Right atrium auricular region (tissue), 2 donors: ENCODE data around the gene OARD1. TPM values are rescaled to one million over a fixed set of nuclear protein-coding genes. Genes with fewer than 3 reads are reported as not detected.

ENCODE experiments used
- DNase-seq: peaks from one replicate; pipeline ENCODE4 v3.0.0-alpha.2; 2019; ENCODE audit warnings: low spot score
- H3K27ac ChIP-seq, 2 donors: fragments of 200-600 bp; sonication (generic); 1 replicate in 1 of 2; 2 replicates in 1 of 2; pipeline ENCODE4 v1.5.1; 2016 to 2019
- H3K27me3 ChIP-seq, 2 donors: fragments of 200-600 bp; sonication (generic); one replicate each; pipeline versions ENCODE4 v1.5.1 to v1.6.0; 2017 to 2019
- H3K36me3 ChIP-seq: fragments of 200-600 bp; sonication (generic); one replicate; pipeline ENCODE4 v1.5.1; 2016
- H3K4me1 ChIP-seq, 2 donors: fragments of 200-600 bp; sonication (generic); one replicate each; pipeline versions ENCODE4 v1.5.1 to v1.6.0; 2017 to 2019
- H3K4me3 ChIP-seq, 2 donors: fragments of 200-600 bp; sonication (generic); 1 replicate in 1 of 2; 2 replicates in 1 of 2; pipeline ENCODE4 v1.5.1; 2017 to 2019; ENCODE audit warnings: mild to moderate bottlenecking in 1 of 2, moderate library complexity in 1 of 2
- H3K9me3 ChIP-seq, 2 donors: fragments of 200-600 bp; sonication (generic); one replicate each; pipeline ENCODE4 v1.5.1; 2019
- CTCF ChIP-seq, 2 donors: fragments of 200-600 bp; sonication (generic); IDR thresholded peaks; one replicate each; pipeline ENCODE4 v1.5.1; 2019; ENCODE audit warnings: antibody characterized with exemption in 2 of 2
- total RNA-seq, 2 donors: library from RNA; depleted of rRNA; stranded (reverse); fragments of >200 nt; gene quantifications; one replicate each; pipeline ENCODE4 v1.1.0, GENCODE V29; 2016

OARD1 gene
- total RNA-seq, 2 donors from 2014 or later: 9.4 to 13.4 TPM

- no peaks in the 10 kb centered on the region for H3K27me3 ChIP-seq
- TF ChIP-seq CTCF (IDR thresholded peaks at IDR 0.05): no peak
- no peak for DNase-seq
- no peaks in the 10 kb centered on the region for H3K9me3 ChIP-seq
- H3K36me3 ChIP-seq: peaks cover 77% of the 10 kb centered on the region
- no peaks in the 10 kb centered on the region for H3K4me1 ChIP-seq
- H3K27ac ChIP-seq: no peak overlapping the region
- no peak overlapping the region for H3K4me3 ChIP-seq
These were observed 18.9 kb upstream of the OARD1 start for GRCh38 chr6:41090841-41091761.

GRCh38 chr6:41088451-41088850 lies 16.3 kb upstream of the OARD1 start:
- no peak overlapping the region for H3K27ac ChIP-seq
- no peaks in the 10 kb centered on the region for H3K4me1 ChIP-seq
- H3K4me3 ChIP-seq: no peak overlapping the region
- H3K9me3 ChIP-seq: no peaks in the 10 kb centered on the region
- DNase-seq: no peak
- H3K27me3 ChIP-seq: no peaks in the 10 kb centered on the region
- peaks cover 75% of the 10 kb centered on the region for H3K36me3 ChIP-seq
- TF ChIP-seq CTCF (IDR thresholded peaks at IDR 0.05): no peak

- no peak overlapping the region for H3K4me3 ChIP-seq
- H3K36me3 ChIP-seq: peaks cover 54% of the 10 kb centered on the region
- DNase-seq: no peak
- TF ChIP-seq CTCF (IDR thresholded peaks at IDR 0.05): no peak
- H3K27me3 ChIP-seq: no peaks in the 10 kb centered on the region
- no peaks in the 10 kb centered on the region for H3K9me3 ChIP-seq
- H3K4me1 ChIP-seq: no peaks in the 10 kb centered on the region
- no peak overlapping the region for H3K27ac ChIP-seq
These were observed 13.0 kb upstream of the OARD1 start for GRCh38 chr6:41085182-41085581.

GRCh38 chr6:41083072-41083471 lies 10.9 kb upstream of the OARD1 start:
- Histone ChIP-seq H3K9me3 (no peaks in the 10 kb centered on the region), H3K36me3 (peaks cover 55% of the 10 kb centered on the region), H3K4me1 (no peaks in the 10 kb centered on the region), H3K27me3 (no peaks in the 10 kb centered on the region), H3K27ac (no peak overlapping the region), H3K4me3 (no peak overlapping the region)
- no peak for TF ChIP-seq CTCF (IDR thresholded peaks at IDR 0.05)
- DNase-seq: no peak

- Histone ChIP-seq H3K9me3 (no peaks in the 10 kb centered on the region), H3K4me3 (no peak overlapping the region), H3K27ac (no peak overlapping the region), H3K27me3 (no peaks in the 10 kb centered on the region), H3K4me1 (peaks cover 0 to 11% of the 10 kb centered on the region in 2 donors), H3K36me3 (peaks cover 42% of the 10 kb centered on the region)
- no peak for TF ChIP-seq CTCF (IDR thresholded peaks at IDR 0.05)
- no peak for DNase-seq
These were observed 8.5 kb upstream of the OARD1 start for GRCh38 chr6:41080621-41081020.
